ENCODE measurements around the gene HAPLN2.
A peak's percentile ranks its signal among the peaks of the same experiment; 100 is the strongest.

The HAPLN2 gene

GRCh38 chr1:156652131-156652991 lies 33.1 kb downstream of the HAPLN2 start:
- Mint-ChIP-seq H3K4me1 (peaks cover 8% of the 10 kb centered on the region), H3K27me3 (peaks cover 41% of the 10 kb centered on the region)

GRCh38 chr1:156652992-156653355 lies 33.8 kb downstream of the HAPLN2 start:
- ATAC-seq (ENCODE audit: low read depth), result no peak
- Mint-ChIP-seq H3K9me3 (no peaks in the 10 kb centered on the region), H3K4me3 (no peak overlapping the region), H3K36me3 (peaks cover 2% of the 10 kb centered on the region), H3K4me1 (peaks cover 14% of the 10 kb centered on the region), H3K27me3 (peaks cover 42% of the 10 kb centered on the region), H3K27ac (no peak overlapping the region)
- DNase-seq (ENCODE audit: low spot score in 2 of 2), result no peak

More at GRCh38 chr1:156652131-156652991, 33.1 kb downstream of the HAPLN2 start:
- DNase-seq (ENCODE audit: low spot score in 2 of 2) (no peak), ATAC-seq (ENCODE audit: low read depth) (no peak)
- peaks cover 2% of the 10 kb centered on the region for H3K36me3 Mint-ChIP-seq
- H3K9me3 Mint-ChIP-seq, result no peaks in the 10 kb centered on the region
- no peak overlapping the region for H3K4me3 Mint-ChIP-seq
- no peak overlapping the region for H3K27ac Mint-ChIP-seq

GRCh38 chr1:156654700-156655099 lies 35.5 kb downstream of the HAPLN2 start:
- ATAC-seq (ENCODE audit: low read depth), result no peak
- no peak overlapping the region for H3K27ac Mint-ChIP-seq
- DNase-seq (ENCODE audit: low spot score in 2 of 2), result no peak
- H3K4me3 Mint-ChIP-seq, result no peak overlapping the region
- H3K9me3 Mint-ChIP-seq, result no peaks in the 10 kb centered on the region
- H3K27me3 Mint-ChIP-seq, result peaks cover 40% of the 10 kb centered on the region
- peaks cover 27% of the 10 kb centered on the region for H3K4me1 Mint-ChIP-seq
- H3K36me3 Mint-ChIP-seq, result peaks cover 2% of the 10 kb centered on the region

DNA sequence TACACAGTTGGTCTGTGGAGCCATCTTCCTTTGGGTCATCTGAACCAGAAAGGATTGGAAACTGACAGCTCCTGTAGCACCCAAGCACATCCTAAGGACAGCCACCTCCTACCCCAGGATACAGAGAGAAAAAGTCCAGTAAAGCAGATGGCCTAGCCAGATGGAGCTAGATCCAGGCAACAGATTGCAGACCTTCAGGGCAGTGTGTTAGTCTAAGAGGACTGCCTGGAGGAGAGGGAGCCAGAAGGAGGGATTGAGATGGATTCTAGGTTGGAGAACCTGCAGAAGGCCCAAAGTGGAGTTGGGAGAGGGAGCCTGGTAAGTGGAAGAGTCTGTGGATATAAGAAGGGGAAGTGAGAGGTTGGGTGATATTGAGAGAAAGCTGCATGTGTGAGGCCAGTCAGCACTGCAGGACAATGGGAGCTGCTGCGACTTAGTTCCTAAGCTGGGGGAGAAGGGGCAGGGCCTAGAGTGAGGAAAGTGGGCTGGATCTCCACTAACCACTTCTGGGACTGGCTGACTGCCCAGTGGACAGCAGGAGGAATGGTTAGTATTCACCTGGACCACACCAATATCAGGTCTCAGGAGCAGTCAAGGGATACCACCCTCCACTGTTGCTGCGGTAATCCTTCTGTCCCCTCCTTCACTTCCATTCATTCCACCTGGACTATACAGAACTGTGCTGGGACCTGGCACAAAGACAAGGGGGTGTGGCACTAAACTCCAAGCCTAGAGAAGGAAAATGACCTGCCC lies 36.1 kb downstream of the HAPLN2 start:
- H3K9me3 Mint-ChIP-seq, result no peaks in the 10 kb centered on the region
- peaks cover 2% of the 10 kb centered on the region for H3K36me3 Mint-ChIP-seq
- no peak overlapping the region for H3K27ac Mint-ChIP-seq
- peaks cover 33% of the 10 kb centered on the region for H3K4me1 Mint-ChIP-seq
- H3K4me3 Mint-ChIP-seq, result no peak overlapping the region
- H3K27me3 Mint-ChIP-seq, result peaks cover 40% of the 10 kb centered on the region
- DNase-seq (ENCODE audit: low spot score in 2 of 2) (no peak), ATAC-seq (ENCODE audit: low read depth) (no peak)

DNA sequence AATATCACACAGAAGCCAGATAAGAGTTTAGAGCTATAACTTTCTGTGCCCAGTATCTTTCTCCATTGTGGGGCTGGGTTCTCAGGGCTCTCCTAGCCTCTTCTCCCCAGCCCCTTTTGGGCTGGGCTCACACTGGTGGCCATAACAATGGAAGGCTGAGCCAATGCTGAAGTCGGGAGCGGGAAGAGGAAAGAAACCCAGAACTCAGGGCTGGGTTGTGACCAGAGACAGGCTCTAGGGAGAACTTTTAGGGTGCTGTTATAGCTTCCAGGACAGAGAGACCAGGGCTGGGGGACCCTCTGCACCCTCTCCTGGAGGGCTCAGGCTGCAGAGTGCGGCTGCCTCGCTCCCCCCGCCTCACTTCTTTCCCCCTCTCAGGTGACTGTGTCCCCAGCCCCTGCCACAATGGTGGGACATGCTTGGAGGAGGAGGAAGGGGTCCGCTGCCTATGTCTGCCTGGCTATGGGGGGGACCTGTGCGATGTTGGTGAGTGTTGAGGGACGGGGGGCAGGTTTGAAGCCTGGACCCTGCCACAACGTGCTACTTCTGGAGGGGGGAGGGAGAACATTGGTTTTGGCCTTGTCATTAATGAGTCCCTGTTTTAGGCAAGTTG lies 36.8 kb downstream of the HAPLN2 start:
- no peak for ATAC-seq (ENCODE audit: low read depth)
- H3K9me3 Mint-ChIP-seq, result no peaks in the 10 kb centered on the region
- H3K4me3 Mint-ChIP-seq, result no peak overlapping the region
- DNase-seq (ENCODE audit: low spot score in 2 of 2), result no peak
- peaks cover 38% of the 10 kb centered on the region for H3K27me3 Mint-ChIP-seq
- H3K27ac Mint-ChIP-seq, result no peak overlapping the region
- H3K36me3 Mint-ChIP-seq, result peaks cover 2% of the 10 kb centered on the region
- H3K4me1 Mint-ChIP-seq, result peaks cover 38% of the 10 kb centered on the region

GRCh38 chr1:156656806-156657740 lies 37.9 kb downstream of the HAPLN2 start:
- Mint-ChIP-seq H3K4me3 (peak overlapping the region; percentile 84), H3K27ac (peak overlapping the region; percentile 43), H3K9me3 (no peaks in the 10 kb centered on the region), H3K36me3 (peaks cover 2% of the 10 kb centered on the region), H3K4me1 (peaks cover 46% of the 10 kb centered on the region), H3K27me3 (peaks cover 34% of the 10 kb centered on the region)
- ATAC-seq (ENCODE audit: low read depth) (peak; percentile 51), DNase-seq (ENCODE audit: low spot score in 2 of 2) (peak; percentile 74 to 82)

DNA sequence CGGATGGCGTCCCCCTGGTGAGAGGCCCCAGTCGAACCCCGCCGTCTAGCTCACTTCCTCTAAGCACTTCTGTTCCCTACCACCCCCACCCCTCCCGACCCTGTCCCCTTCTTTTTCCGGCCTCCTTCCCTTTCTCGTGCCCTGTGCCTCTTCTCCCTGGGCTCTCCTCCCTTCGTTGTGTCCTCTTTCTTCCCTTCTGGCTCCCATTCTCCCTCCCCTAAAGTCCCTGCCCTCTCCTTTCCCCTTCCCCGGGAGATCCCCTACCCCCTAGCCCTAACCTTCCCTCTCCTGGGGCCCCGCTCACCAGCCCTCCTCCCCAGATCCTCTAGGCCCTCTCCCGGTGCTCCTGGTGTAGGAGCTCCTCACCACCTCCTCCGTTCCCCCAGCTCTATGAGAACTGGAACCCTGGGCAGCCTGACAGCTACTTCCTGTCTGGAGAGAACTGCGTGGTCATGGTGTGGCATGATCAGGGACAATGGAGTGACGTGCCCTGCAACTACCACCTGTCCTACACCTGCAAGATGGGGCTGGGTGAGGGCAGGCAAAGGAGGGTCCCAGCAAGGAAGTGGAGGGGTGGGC lies 38.6 kb downstream of the HAPLN2 start:
- H3K27ac Mint-ChIP-seq, result peak overlapping the region; percentile 43
- H3K36me3 Mint-ChIP-seq, result peaks cover 2% of the 10 kb centered on the region
- no peak for DNase-seq (ENCODE audit: low spot score in 2 of 2)
- peaks cover 31% of the 10 kb centered on the region for H3K27me3 Mint-ChIP-seq
- H3K9me3 Mint-ChIP-seq, result no peaks in the 10 kb centered on the region
- H3K4me1 Mint-ChIP-seq, result peaks cover 49% of the 10 kb centered on the region
- H3K4me3 Mint-ChIP-seq, result peak overlapping the region; percentile 84
- ATAC-seq (ENCODE audit: low read depth), result no peak

DNA sequence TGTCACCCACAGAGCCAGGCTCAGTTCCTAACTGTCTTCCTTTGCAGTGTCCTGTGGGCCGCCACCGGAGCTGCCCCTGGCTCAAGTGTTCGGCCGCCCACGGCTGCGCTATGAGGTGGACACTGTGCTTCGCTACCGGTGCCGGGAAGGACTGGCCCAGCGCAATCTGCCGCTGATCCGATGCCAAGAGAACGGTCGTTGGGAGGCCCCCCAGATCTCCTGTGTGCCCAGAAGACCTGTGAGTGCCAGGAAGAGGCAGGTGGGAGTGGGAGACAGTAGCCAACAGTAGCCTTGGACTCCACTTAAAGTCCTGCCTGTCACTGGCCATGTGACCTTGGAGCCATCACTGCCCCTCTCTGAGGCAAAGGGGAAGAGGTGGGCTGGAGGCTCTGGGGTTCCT lies 39.3 kb downstream of the HAPLN2 start:
- Mint-ChIP-seq H3K27me3 (peaks cover 25% of the 10 kb centered on the region), H3K27ac (no peak overlapping the region)
- DNase-seq (ENCODE audit: low spot score in 2 of 2), result no peak

GRCh38 chr1:156658945-156659574 lies 39.8 kb downstream of the HAPLN2 start:
- Mint-ChIP-seq H3K4me1 (peaks cover 62% of the 10 kb centered on the region), H3K27me3 (peaks cover 20% of the 10 kb centered on the region)
- ATAC-seq (ENCODE audit: low read depth), result no peak

More for the DNA sequence above, 39.3 kb downstream of the HAPLN2 start:
- no peak for ATAC-seq (ENCODE audit: low read depth)
- H3K4me1 Mint-ChIP-seq, result peaks cover 56% of the 10 kb centered on the region
- H3K9me3 Mint-ChIP-seq, result no peaks in the 10 kb centered on the region
- no peak overlapping the region for H3K4me3 Mint-ChIP-seq
- peaks cover under 1% of the 10 kb centered on the region for H3K36me3 Mint-ChIP-seq

DNA sequence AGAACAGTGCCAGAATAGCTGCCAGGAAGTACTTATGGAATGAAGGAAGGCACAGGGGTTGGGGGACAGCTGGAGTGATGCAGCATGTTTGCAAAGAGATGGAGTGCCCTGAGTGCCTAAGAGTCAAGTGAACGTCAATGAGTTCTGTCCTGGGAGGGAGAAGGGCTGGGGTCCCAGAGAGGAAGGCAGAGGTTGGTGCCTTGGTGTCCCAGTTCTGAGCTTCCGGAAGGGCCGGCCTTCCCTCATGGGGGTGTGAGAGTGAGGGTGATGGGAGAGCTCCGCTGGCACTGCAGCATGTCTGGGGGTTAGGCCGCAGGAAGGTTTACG lies 40.4 kb downstream of the HAPLN2 start:
- Mint-ChIP-seq H3K4me1 (peaks cover 66% of the 10 kb centered on the region), H3K27ac (peak overlapping the region; percentile 78), H3K4me3 (peak overlapping the region; percentile 76), H3K9me3 (no peaks in the 10 kb centered on the region), H3K27me3 (peaks cover 15% of the 10 kb centered on the region), H3K36me3 (no peaks in the 10 kb centered on the region)
- ATAC-seq (ENCODE audit: low read depth) (no peak), DNase-seq (ENCODE audit: low spot score in 2 of 2) (no peak)

More at GRCh38 chr1:156658945-156659574, 39.8 kb downstream of the HAPLN2 start:
- H3K9me3 Mint-ChIP-seq, result no peaks in the 10 kb centered on the region
- no peak for DNase-seq (ENCODE audit: low spot score in 2 of 2)
- no peak overlapping the region for H3K4me3 Mint-ChIP-seq
- no peaks in the 10 kb centered on the region for H3K36me3 Mint-ChIP-seq
- H3K27ac Mint-ChIP-seq, result no peak overlapping the region

DNA sequence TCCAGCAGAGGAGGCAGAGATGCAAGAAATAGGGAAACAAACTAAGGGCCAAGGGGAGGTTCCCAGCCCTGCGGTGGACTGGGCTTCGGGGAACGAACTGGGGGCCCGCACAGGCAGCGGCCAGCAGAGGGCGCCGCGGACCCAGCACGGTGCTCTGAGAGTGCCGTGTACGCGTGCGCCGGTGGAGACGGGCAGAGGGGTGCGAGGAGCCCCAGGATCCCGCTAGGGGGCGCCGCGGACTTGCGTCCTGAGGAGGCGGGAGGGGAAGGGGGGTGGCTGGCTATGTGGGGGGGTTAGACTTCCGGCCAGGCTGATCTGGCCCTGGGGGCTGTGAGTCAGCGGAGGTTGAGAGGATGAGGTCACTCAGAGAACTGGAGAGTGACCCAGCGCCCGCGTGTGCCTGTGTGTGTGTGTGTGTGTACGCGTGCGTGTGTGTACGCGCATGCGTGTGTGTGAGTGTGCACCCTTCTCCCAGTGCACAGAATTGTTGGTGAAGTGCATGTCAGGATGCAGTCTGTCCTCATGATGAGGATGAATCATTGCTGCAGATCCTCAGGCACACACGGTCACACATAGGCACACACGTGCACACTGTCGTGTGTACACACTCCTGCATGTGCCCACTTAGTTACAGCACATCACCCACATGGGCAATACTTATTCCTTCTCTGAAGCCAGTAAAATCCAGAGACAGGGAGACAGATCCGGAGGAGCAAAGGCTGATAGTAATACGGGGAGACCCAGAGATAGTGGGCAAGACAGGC lies 41.0 kb downstream of the HAPLN2 start:
- Mint-ChIP-seq H3K9me3 (no peaks in the 10 kb centered on the region), H3K27ac (peak overlapping the region; percentile 78), H3K27me3 (peaks cover 12% of the 10 kb centered on the region), H3K36me3 (no peaks in the 10 kb centered on the region), H3K4me1 (peaks cover 70% of the 10 kb centered on the region), H3K4me3 (peak overlapping the region; percentile 76)
- ATAC-seq (ENCODE audit: low read depth), result peak; percentile 84
- DNase-seq (ENCODE audit: low spot score in 2 of 2), result peak; percentile 91 to 95

DNA sequence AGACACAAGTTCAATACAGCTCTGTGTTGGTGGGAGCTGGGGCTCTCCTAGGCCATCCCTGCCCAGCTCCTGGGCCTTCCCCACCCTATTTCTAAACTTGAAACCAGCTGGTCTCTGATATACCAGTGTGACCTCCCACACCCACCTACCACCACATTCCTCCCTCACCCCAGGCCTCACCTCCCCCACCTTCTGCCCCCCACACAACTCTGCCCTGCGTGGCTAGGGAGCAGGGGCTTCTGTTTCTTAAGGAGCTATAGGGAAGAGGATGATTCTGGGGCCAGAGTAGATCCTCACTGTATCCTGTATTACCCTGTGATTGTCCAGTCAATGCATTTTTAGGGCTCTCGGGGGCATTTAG lies 41.5 kb downstream of the HAPLN2 start:
- DNase-seq (ENCODE audit: low spot score in 2 of 2), result no peak
- peaks cover 75% of the 10 kb centered on the region for H3K4me1 Mint-ChIP-seq
- H3K36me3 Mint-ChIP-seq, result no peaks in the 10 kb centered on the region
- H3K9me3 Mint-ChIP-seq, result no peaks in the 10 kb centered on the region
- peak overlapping the region; percentile 21 for H3K4me3 Mint-ChIP-seq
- no peak overlapping the region for H3K27ac Mint-ChIP-seq
- peaks cover 8% of the 10 kb centered on the region for H3K27me3 Mint-ChIP-seq
- no peak for ATAC-seq (ENCODE audit: low read depth)

All from memory B cell (primary cell).